ENCODE data around the gene MLLT6.
A peak's percentile ranks its signal among the peaks of the same experiment; 100 is the strongest.

MLLT6 gene

GRCh38 chr17:38745545-38745944 is 40.5 kb downstream of the MLLT6 start:
- DNase-seq = no peak

DNA sequence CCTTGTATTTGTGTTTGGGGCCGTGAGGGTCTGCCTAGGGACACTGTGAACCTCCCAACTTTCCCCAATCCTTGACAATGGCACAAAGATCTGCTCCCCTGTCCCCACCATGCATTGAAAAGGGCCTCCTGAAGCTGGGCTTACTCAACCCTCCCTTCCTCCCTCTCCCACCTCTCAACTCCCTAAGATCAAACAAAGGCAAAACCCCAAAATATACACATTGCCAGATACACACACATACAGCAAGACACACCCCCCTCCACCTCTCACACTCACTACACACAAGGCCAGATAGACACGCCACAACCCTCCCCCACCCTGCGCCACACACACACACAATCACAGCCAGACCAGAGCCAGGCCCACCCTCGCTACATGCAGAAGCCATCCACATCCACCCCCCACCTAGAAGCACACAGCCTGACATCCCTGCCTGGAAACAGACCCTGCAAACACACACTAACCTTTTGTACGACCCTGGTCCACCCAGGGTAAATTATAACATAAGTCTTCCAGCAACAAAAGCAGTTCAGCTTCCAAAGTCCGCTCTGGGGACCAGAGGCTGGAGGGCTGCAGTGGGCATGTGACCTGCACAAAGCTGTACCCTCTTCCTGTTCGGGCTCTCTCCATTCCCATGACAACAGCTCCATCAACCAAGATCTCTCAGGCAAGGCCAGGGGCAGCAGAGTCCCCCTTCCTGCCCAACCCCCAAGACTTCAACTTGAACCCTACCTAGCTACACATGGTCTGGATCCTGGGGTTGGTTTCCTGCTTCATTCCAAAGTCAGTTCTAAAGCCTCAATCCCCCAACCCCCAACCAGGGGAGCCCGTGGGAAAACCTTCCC is 41.2 kb downstream of the MLLT6 start:
- DNase-seq = no peak

DNA sequence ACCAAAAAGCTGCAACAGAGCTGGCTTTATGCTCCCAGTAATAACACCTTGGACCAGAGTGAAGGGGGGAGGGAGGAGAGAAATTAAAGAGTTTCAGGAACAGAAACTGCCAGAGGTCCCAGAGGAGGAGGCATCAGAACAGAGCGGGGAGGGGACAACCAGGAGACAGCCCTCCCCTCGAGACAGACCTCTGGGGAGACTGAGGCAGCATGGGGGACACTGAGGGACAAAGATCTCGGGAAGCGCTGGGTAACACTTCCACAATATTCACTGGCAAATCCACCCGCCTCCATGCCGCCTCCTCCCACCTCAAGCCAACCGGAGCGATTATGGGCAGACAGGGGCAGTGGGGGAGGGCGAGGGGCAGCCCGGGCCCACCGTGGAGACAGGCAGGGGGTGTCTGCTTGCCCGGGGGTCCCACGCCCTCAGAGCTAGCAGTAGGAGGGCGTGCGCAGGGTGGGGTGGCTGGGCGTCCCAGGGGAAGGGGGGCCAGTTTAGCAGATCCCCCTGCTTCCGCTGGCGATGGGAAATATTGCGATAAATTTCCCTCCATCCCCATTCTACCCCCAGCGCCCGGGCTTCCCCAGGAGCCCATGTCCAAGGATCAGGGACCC is 41.9 kb downstream of the MLLT6 start:
- no peak for DNase-seq

DNA sequence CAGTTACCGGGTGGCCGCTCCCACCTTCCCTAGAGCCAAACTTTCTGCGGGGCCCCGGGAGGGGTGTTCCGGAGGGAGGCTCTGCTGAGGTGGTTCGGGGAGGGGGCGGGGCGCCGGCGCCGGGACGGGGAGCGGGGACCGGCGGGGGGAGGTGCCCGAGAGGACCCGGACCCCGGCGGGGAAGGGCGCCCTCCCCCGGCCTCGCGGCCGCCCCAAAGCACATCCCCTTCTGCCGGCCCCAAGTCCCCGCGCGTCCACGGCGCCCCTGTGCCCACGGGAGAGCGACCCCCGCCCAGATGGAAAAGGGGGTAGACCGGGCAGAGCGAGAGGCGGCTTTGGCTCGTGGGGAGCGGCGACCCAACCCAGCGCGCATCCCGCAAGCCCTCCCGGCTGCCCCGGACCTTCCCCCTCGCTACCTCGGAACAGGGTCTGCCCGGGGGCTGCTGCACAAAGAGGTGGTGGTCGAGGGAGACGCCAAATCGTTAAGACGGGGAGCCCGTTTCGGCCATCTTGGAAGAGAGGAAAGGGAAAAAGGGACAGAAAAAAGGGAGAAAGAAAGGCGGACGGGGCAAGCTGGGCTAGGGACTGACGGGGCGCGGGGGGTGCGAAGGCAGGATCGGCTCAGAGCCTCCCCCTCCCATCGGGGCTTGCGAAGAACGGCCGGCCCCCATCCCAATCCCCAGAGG is 42.5 kb downstream of the MLLT6 start:
- no peak for DNase-seq

GRCh38 chr17:38748149-38748891 is 43.2 kb downstream of the MLLT6 start, which contains the start of gene PCGF2:
Gene PCGF2 (minus strand): TSS chr17:38748336. CDS start chr17:38740402, 7,934 bp downstream.
- DNase-seq = no peak

DNA sequence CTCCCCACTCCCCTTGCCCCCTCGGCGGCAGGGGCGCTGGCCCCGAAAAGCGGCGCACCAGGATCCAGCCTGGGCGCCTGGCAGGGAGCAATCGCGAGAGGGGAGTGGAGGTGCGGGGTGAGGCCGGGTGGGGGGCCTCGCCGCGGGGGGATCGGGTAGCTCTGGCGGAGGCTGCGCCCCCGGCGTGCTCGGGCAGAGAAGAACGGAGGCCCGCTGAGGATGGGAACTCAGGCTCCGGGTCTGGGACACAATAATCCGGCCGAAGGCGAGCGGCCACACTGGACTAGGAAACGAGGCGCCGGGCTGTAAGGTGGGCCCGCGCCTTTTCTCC is 43.8 kb downstream of the MLLT6 start:
- DNase-seq = no peak

DNA sequence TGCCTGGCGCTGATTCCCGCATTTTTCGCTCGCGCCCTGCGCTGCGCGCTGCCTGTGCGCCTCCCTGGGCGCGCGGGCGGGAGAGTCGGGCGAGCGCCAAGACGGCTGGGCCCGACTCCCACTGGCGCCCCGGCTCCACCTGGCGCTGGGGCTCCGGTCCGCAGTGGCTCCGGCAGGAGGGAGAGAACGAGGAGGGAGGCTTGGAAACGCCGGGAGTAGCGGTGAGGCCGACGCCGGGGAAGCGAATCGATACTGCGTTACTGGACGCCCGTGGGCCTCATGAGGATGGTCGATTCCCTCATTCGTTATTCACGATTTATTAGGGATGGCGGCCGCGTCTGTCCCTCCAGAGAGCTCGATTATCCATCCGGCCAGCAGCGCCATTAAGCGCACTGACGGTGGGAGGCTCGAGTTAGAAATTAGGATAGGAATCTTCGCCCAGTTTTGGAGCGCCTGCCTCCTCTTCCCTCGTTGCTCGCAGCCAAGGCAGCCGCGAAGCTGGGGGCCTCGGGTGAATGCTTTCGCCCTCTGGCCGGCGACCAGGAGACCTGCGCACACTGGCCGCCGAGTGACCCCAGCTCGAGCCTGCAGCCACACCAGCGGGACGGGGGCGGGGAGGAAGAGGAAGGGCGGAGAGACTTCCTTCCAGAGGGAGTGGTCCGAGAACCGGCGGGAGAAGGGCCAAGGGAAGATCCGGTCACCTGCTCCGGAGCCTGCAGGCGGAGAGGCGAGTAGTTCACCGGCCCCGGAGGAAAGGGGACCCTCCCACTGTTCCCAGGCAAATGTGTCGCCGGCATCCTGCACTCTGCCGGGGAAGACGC is 44.4 kb downstream of the MLLT6 start:
- DNase-seq = no peak

DNA sequence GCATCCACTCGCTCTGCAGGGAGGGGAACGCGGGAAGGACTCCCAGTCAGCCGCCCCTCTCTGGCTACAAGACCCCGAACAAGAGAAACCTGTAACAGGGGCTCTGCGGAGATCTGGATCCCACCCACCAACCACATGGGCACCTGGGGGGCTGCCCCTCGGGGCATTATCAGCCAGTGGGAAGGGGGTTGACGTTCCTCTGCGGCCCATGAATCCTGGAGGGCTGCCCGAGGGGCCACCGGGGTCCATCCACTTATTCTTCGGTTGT is 44.9 kb downstream of the MLLT6 start:
- no peak for DNase-seq

DNA sequence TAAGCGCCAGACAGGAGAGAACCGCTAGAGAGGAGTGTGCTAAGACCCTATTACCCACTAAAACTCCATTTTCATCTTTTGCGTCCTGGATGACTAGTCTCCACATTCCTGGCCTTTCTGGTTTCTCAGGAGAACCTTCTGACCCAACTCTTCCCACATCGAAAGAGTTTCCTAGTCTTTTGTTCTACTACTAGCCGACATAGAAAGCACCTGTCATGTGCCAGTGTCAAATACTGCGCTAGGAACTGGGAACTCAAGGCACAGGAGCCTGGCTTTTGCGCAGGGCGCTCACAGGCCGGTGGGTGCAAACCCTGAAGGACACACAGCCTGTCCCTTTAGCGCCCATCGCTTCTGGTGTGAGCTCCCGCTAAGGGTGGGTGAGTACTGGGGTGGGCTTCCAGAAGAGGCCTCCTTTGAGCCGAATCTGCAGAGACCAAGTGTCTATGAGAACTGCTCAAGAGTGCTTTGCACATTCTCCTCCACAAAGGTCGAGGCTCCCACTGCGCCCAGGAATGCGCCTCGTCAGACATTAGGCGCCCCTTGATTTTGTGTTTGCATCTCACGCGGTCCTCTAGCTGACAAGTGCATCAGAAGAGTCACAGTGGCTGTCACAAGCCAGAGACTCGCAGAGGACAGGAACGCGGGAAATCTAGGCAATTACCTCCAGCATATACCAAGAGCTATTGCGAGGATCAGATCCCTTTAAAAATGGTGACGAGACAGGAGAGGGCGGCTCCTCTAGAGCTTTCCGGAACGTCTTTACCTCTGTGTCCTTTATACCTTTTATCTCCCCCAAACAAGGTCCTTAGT is 45.4 kb downstream of the MLLT6 start:
- peak in 1 of 2 experiments; percentile 20 for DNase-seq

GRCh38 chr17:38751144-38751807 is 46.2 kb downstream of the MLLT6 start:
- no peak for DNase-seq

DNA sequence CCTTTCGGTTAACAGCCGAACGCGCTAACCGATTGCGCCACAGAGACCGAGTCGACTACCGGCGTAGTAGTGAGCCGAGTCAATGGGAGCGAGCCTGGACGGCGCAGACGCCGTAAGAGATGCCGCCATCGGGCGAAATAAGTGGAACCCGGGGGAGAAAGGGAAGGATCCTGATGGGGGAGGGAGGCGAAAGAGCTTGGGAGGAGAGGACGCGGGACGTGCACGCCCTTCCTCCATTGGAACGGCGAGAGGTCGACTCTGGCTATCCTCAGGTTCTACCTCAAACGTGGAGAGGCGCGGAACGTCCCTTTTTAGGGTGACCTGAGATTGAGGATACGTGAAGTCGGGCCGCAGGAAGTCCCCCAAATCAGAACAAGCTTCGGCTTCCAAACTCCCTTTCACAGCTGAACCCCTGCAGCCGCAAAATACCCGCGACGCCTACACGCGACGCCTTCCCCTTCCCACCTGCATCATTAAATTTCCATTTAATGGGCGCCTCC is 46.8 kb downstream of the MLLT6 start:
- peak; percentile 67 to 74 for DNase-seq

- peak; percentile 100 for DNase-seq
These were observed 47.4 kb downstream of the MLLT6 start, which contains the start of gene PSMB3 for GRCh38 chr17:38752308-38753070. Gene PSMB3 (plus strand): TSS chr17:38752741. CDS start chr17:38752827, 86 bp downstream.

DNA sequence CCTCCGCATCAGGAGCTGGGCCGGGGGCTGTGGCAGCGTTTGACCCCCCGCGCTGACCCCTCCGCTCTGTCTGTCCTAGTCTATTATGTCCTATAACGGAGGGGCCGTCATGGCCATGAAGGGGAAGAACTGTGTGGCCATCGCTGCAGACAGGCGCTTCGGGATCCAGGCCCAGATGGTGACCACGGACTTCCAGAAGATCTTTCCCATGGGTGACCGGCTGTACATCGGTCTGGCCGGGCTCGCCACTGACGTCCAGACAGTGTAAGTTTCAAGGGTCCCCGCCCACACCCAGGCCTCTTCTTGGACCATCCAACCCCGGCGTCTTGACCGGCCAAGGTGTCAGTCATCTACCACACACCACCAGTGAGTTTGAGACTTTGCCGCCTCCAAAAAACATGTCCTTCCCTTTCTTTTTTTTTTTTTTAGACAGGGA is 48.0 kb downstream of the MLLT6 start:
- DNase-seq = no peak

DNA sequence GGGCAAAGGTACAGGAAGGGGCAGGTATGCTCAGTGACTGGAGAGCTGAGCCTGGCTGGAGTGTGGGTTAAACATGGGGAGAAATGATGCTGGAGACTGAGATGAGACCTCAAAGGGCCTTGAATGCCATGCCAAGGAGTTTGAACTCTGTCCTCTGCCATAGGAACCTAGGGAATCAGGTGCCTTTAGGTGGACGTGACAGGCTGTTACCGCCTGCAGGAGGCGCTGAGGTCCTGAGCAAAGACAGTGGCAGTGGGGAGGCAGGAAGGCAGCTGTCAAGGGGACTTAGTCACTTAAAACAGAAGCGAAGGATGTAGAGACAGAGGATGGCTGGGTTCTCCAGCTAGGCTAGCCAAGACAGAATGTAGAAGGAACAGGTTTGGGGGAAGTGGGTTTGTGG is 56.5 kb downstream of the MLLT6 start:
- peak; percentile 31 to 53 for DNase-seq

GRCh38 chr17:38762231-38762630 is 57.2 kb downstream of the MLLT6 start:
- DNase-seq = no peak

DNA sequence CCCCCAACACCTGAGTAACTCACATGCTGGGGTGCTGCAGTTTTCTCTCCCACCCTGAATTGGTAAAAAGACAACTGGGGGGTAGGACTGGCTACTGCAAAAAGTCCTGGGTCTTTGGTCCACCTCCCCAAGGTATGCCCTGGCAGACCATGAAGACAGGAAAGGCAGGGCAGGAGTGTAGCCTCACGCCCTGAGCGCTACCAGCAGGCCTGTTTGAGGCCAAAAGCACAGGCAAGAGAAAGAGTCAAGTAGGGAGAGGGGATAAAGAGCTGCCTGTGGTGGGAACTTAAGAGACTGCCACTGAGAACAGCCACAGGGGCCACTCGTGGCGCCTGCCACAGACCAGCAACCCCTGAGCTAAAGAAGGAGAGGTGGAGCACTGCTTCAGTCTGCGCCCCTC is 61.3 kb downstream of the MLLT6 start:
- no peak for DNase-seq

DNA sequence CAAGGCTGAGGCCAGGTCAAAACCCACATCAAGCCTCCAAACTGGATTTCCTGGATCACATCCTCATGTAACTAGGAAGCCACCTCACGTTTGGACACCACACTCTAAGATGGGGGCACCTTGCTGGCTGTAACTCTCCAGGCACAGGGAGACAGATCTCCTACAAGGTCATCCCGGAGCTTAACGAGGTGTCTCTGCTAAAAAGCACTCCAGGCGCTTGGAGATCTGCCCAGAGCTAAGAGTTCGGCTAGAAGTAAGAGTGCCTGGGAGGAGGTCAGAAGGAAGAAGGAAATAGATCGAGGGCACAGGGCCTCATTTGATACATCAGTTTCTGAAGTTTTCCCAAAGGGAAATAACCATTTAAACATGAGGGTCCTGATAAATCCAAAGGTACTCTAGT is 63.3 kb downstream of the MLLT6 start:
- DNase-seq = no peak

DNA sequence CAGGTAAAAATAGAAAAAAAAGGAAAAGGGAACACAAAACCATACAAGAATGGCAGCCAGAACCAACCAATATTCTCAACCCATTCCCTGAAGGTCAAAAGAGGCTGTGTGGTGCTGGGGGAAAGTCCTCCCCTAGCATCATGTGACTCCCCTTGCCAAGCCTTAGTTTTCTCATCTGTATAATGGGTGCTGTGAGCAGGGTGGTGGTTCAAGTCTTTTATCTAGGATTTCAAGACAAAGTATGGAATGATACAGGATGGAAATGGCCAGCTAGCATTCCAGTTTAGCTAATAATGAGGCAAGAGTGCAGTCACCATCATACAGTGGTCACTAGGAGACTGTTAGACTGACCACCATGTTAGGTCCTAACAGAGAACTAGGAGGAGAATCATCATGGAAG is 68.2 kb downstream of the MLLT6 start:
- no peak for DNase-seq

GRCh38 chr17:38777641-38778250 is 72.7 kb downstream of the MLLT6 start:
- no peak for DNase-seq

Measured in AML-193 (cell line).